HG03432 (cell line): ENCODE data around the gene RUNX3.
"Not testable (repeated sequence)": the region's sequence is repeated elsewhere in the genome, so short reads cannot be mapped to it uniquely, and the experiment has no call there.

Experiments used
- ATAC-seq: cut with Tn5 transposase; IDR thresholded peaks from one replicate; pipeline ENCODE4 v1.9.1; 2021; ENCODE audit warnings: mild to moderate bottlenecking, moderate library complexity; ENCODE audit not compliant: unreplicated experiment

Gene RUNX3

GRCh38 chr1:24903011-24903461 is 27.0 kb downstream of the RUNX3 start:
- ATAC-seq = no peak

- no peak for ATAC-seq
Measured at GRCh38 chr1:24902471-24902891, 27.6 kb downstream of the RUNX3 start.

- ATAC-seq = no peak
Measured at GRCh38 chr1:24901791-24902470, 28.1 kb downstream of the RUNX3 start.

GRCh38 chr1:24900985-24901781 is 28.9 kb downstream of the RUNX3 start:
- ATAC-seq = no peak

- ATAC-seq = no peak
Measured at GRCh38 chr1:24900486-24900849, 29.6 kb downstream of the RUNX3 start.

GRCh38 chr1:24899581-24900485 is 30.2 kb downstream of the RUNX3 start:
- ATAC-seq = no peak

- no peak for ATAC-seq
Measured at GRCh38 chr1:24898909-24899439, 31.1 kb downstream of the RUNX3 start.

- ATAC-seq = no peak
Measured at GRCh38 chr1:24898152-24898908, 31.7 kb downstream of the RUNX3 start.

- no peak for ATAC-seq
Measured at GRCh38 chr1:24897263-24898151, 32.6 kb downstream of the RUNX3 start.

GRCh38 chr1:24896596-24897262 is 33.3 kb downstream of the RUNX3 start:
- ATAC-seq = no peak

GRCh38 chr1:24896176-24896575 is 33.9 kb downstream of the RUNX3 start:
- no peak for ATAC-seq

GRCh38 chr1:24895511-24895910 is 34.6 kb downstream of the RUNX3 start:
- ATAC-seq = no peak

GRCh38 chr1:24894002-24894401 is 36.1 kb downstream of the RUNX3 start:
- ATAC-seq = no peak

- ATAC-seq = no peak
Measured at GRCh38 chr1:24893431-24893830, 36.6 kb downstream of the RUNX3 start.

GRCh38 chr1:24892188-24893153 is 37.6 kb downstream of the RUNX3 start:
- ATAC-seq = no peak

- not testable (repeated sequence) for ATAC-seq
Measured at GRCh38 chr1:24891367-24891766, 38.7 kb downstream of the RUNX3 start.

GRCh38 chr1:24890887-24891286 is 39.2 kb downstream of the RUNX3 start:
- ATAC-seq = no peak
